Endodermal cell (in vitro differentiated cells): ENCODE measurements around the gene ACTL7B. TPM values are rescaled to one million over a fixed set of nuclear protein-coding genes. Genes with fewer than 3 reads are reported as not detected.

Experiments
- DNase-seq: peaks from one replicate; pipeline ENCODE4 v3.0.0-alpha.2; 2017
- H3K27ac ChIP-seq: 2 replicates; pipeline ENCODE4 v1.5.1; 2013; ENCODE audit warnings: mild to moderate bottlenecking, low read depth, low read length, moderate library complexity
- H3K27me3 ChIP-seq: 2 replicates; pipeline ENCODE4 v1.6.1; 2013; ENCODE audit warnings: mild to moderate bottlenecking, low read length, moderate library complexity; ENCODE audit not compliant: insufficient read depth, control insufficient read depth, poor library complexity, severe bottlenecking
- H3K36me3 ChIP-seq: 2 replicates; pipeline ENCODE4 v1.7.0; 2013; ENCODE audit warnings: mild to moderate bottlenecking, low read length, moderate library complexity; ENCODE audit not compliant: control insufficient read depth, insufficient read depth
- H3K4me1 ChIP-seq: one replicate; pipeline ENCODE4 v1.7.0; 2013; ENCODE audit warnings: low read length; ENCODE audit not compliant: control insufficient read depth, insufficient read depth
- H3K4me3 ChIP-seq: 2 replicates; pipeline ENCODE4 v1.5.1; 2013; ENCODE audit warnings: mild to moderate bottlenecking, low read length, moderate library complexity
- H3K9ac ChIP-seq: 2 replicates; pipeline ENCODE4 v1.6.1; 2013; ENCODE audit warnings: mild to moderate bottlenecking, low read length, moderate library complexity; ENCODE audit not compliant: poor library complexity, severe bottlenecking; ENCODE audit errors: extremely low read depth
- H3K9me3 ChIP-seq: 2 replicates; pipeline ENCODE4 v1.6.1; 2013; ENCODE audit warnings: mild to moderate bottlenecking, low read length, moderate library complexity; ENCODE audit not compliant: control insufficient read depth
- H3K27ac Mint-ChIP-seq: 2 replicates; pipeline ENCODE4 v1.8.0; 2020; ENCODE audit warnings: mixed read lengths
- H3K27me3 Mint-ChIP-seq: 2 replicates; pipeline ENCODE4 v1.8.0; 2021; ENCODE audit warnings: mild to moderate bottlenecking, mixed read lengths; ENCODE audit not compliant: insufficient read depth
- H3K36me3 Mint-ChIP-seq: 2 replicates; pipeline ENCODE4 v1.8.0; 2020; ENCODE audit warnings: low read depth, mixed read lengths
- H3K4me1 Mint-ChIP-seq: 2 replicates; pipeline ENCODE4 v1.8.0; 2020; ENCODE audit warnings: mixed read lengths
- H3K4me3 Mint-ChIP-seq: 2 replicates; pipeline ENCODE4 v1.8.0; 2020; ENCODE audit warnings: mild to moderate bottlenecking, moderate library complexity, mixed read lengths
- H3K9me3 Mint-ChIP-seq: 2 replicates; pipeline ENCODE4 v1.8.0; 2020; ENCODE audit warnings: mild to moderate bottlenecking, mixed read lengths
- CTCF ChIP-seq: fragments of 200-600 bp; sonication (generic); conservative IDR thresholded peaks from 2 replicates; pipeline ENCODE4 v1.5.0; 2021; ENCODE audit warnings: antibody characterized with exemption, mild to moderate bottlenecking
- WGBS, 2 experiments: methylation state at CpG; one replicate each; pipeline versions ENCODE4 v1.1.5 to v1.1.7; 2013; ENCODE audit warnings: missing lambda C conversion rate in 2 of 2, mixed read lengths in 1 of 2; ENCODE audit not compliant: insufficient coverage in 1 of 2, insufficient read length in 1 of 2; 5-methylcytosine and 5-hydroxymethylcytosine counted together
- total RNA-seq, 2 donors: library from RNA; stranded (reverse); fragmentation: NEBNext Ultra II Directional in 1 of 2; extraction: Animal tissue kit (Norgen Biotek cat#: 25700) in 1 of 2; gene quantifications; 2 replicates in 1 of 2; 3 replicates in 1 of 2; pipeline ENCODE4 v1.2.1, GENCODE V29; 2021

ACTL7B gene
- total RNA-seq, 2 donors from 2014 or later, result not detected

- no peak overlapping the region for H3K27ac ChIP-seq
- TF ChIP-seq CTCF, result no peak
- Mint-ChIP-seq H3K27ac (no peak overlapping the region), H3K4me3 (no peak overlapping the region), H3K36me3 (peaks cover 36% of the 10 kb centered on the region), H3K4me1 (no peaks in the 10 kb centered on the region), H3K9me3 (no peaks in the 10 kb centered on the region), H3K27me3 (no peaks in the 10 kb centered on the region)
- H3K9me3 ChIP-seq, result no peaks in the 10 kb centered on the region
- no peak overlapping the region for H3K4me3 ChIP-seq
- WGBS, 2 experiments, result 89 to 100% methylated on average over 1 to 4 of the region's 4 CpGs
- no peaks in the 10 kb centered on the region for H3K27me3 ChIP-seq
- H3K9ac ChIP-seq, result no peak overlapping the region
- H3K4me1 ChIP-seq, result no peaks in the 10 kb centered on the region
- peaks cover 41% of the 10 kb centered on the region for H3K36me3 ChIP-seq
- no peak for DNase-seq
Measured at GRCh38 chr9:108867829-108868228, 12.0 kb upstream of the ACTL7B start.

GRCh38 chr9:108867116-108867515, 11.3 kb upstream of the ACTL7B start:
- no peak overlapping the region for H3K27ac Mint-ChIP-seq
- Histone ChIP-seq H3K27me3 (no peaks in the 10 kb centered on the region), H3K9me3 (no peaks in the 10 kb centered on the region), H3K36me3 (peaks cover 38% of the 10 kb centered on the region), H3K4me3 (no peak overlapping the region), H3K27ac (no peak overlapping the region), H3K9ac (no peak overlapping the region), H3K4me1 (no peaks in the 10 kb centered on the region)
- peaks cover 31% of the 10 kb centered on the region for H3K36me3 Mint-ChIP-seq
- no peaks in the 10 kb centered on the region for H3K9me3 Mint-ChIP-seq
- no peak for DNase-seq
- no peak for TF ChIP-seq CTCF
- no peaks in the 10 kb centered on the region for H3K27me3 Mint-ChIP-seq
- H3K4me3 Mint-ChIP-seq, result no peak overlapping the region
- no peaks in the 10 kb centered on the region for H3K4me1 Mint-ChIP-seq

- Histone ChIP-seq H3K36me3 (peaks cover 27% of the 10 kb centered on the region), H3K9ac (no peak overlapping the region), H3K4me3 (no peak overlapping the region), H3K27ac (no peak overlapping the region), H3K4me1 (no peaks in the 10 kb centered on the region), H3K9me3 (no peaks in the 10 kb centered on the region), H3K27me3 (no peaks in the 10 kb centered on the region)
- H3K4me3 Mint-ChIP-seq, result no peak overlapping the region
- no peaks in the 10 kb centered on the region for H3K9me3 Mint-ChIP-seq
- 88 to 100% methylated on average over 1 to 2 of the region's 2 CpGs for WGBS, 2 experiments
- DNase-seq, result no peak
- TF ChIP-seq CTCF, result no peak
- no peaks in the 10 kb centered on the region for H3K4me1 Mint-ChIP-seq
- no peak overlapping the region for H3K27ac Mint-ChIP-seq
- H3K36me3 Mint-ChIP-seq, result peaks cover 22% of the 10 kb centered on the region
- H3K27me3 Mint-ChIP-seq, result no peaks in the 10 kb centered on the region
Measured at GRCh38 chr9:108866001-108866420, 10.2 kb upstream of the ACTL7B start.
